ENCODE data around the gene SPATA24. TPM values are rescaled to one million over a fixed set of nuclear protein-coding genes. Genes with fewer than 3 reads are reported as not detected.

The SPATA24 gene
- total and polyA plus RNA-seq, 2 of the 13 experiments (the other 11 are each of a cell fraction or from before 2014, with no cell fraction given) = 6.0 to 11.1 TPM

GRCh38 chr5:139392678-139393496 lies 11.0 kb downstream of the SPATA24 start:
- ATAC-seq = no peak
- Histone ChIP-seq H2AFZ (ENCODE audit: low read length) (no peak overlapping the region), H3K4me2 (ENCODE audit: low read depth, low read length) (no peak overlapping the region), H3K79me2 (ENCODE audit: insufficient read depth, low read length) (no peaks in the 10 kb centered on the region), H3K9me3 (ENCODE audit: low read length) (no peaks in the 10 kb centered on the region), H3K9ac (ENCODE audit: insufficient read depth, low read depth, low read length) (no peak overlapping the region), H3K36me3 (replicated peaks in 1 of 2; ENCODE audit: control insufficient read depth in 1 of 2, insufficient read depth in 2 of 2, low read length in 2 of 2) (no peaks in the 10 kb centered on the region), H3K4me3 (replicated peaks in 1 of 3; ENCODE audit: insufficient read depth in 1 of 3, low read depth in 2 of 3, low read length in 3 of 3) (no peak overlapping the region), H3K4me1 (ENCODE audit: insufficient read depth, low read length) (peaks cover 43% of the 10 kb centered on the region), H3K27ac (ENCODE audit: extremely low read length, insufficient read depth, low read length) (no peak overlapping the region), H4K20me1 (ENCODE audit: insufficient read depth, low read length) (no peaks in the 10 kb centered on the region), H3K27me3 (ENCODE audit: control insufficient read depth in 1 of 2, insufficient read depth in 2 of 2, low read length in 2 of 2) (no peaks in the 10 kb centered on the region)
- BruUV-seq (replicated peaks) = no TSS peak
- FAIRE-seq = no peak
- in situ Hi-C loops (cut with HindIII; ENCODE audit: extremely low pct_ligation_motif_present, low pct_unique_long_range_greater_than_20kb) = no loop called here
- ChIA-PET CTCF (ENCODE audit: low intra/inter-chr PET ratio, low total read pairs) (no interaction called here), POLR2A (interaction anchor here (1.4 kb wide), 1 partner anchor 11 kb away, joined by 3 read pairs; the partner anchor contains the start of gene SPATA24)
- intact Hi-C loops (cut with micrococcal nuclease; ENCODE audit: unreplicated experiment) = no loop called here
- no peak for TF ChIP-seq POLR2AphosphoS2 (IDR thresholded peaks at IDR 0.05; ENCODE audit: low read depth, low read length)
- no peak for TF ChIP-seq ZNF703 (CRISPR knock-in tag; IDR thresholded peaks at IDR 0.05; ENCODE audit: borderline replicate concordance)
- no peak for TF ChIP-seq KMT2A (CRISPR knock-in tag; IDR thresholded peaks at IDR 0.05)
- no peak for TF ChIP-seq ZNF510 (CRISPR knock-in tag; IDR thresholded peaks at IDR 0.05; ENCODE audit: low read depth)
- TF ChIP-seq PITX1 (CRISPR knock-in tag; IDR thresholded peaks at IDR 0.05) = no peak
- TF ChIP-seq NKX3-1 (CRISPR knock-in tag; IDR thresholded peaks at IDR 0.05) = no peak
- no peak for TF ChIP-seq ZNF143 (CRISPR knock-in tag; IDR thresholded peaks at IDR 0.05)
- TF ChIP-seq, protein P1, sequence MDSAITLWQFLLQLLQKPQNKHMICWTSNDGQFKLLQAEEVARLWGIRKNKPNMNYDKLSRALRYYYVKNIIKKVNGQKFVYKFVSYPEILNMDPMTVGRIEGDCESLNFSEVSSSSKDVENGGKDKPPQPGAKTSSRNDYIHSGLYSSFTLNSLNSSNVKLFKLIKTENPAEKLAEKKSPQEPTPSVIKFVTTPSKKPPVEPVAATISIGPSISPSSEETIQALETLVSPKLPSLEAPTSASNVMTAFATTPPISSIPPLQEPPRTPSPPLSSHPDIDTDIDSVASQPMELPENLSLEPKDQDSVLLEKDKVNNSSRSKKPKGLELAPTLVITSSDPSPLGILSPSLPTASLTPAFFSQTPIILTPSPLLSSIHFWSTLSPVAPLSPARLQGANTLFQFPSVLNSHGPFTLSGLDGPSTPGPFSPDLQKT (CRISPR knock-in tag; IDR thresholded peaks at IDR 0.05; ENCODE audit: borderline replicate concordance) = no peak
- TF ChIP-seq GPBP1L1 (CRISPR knock-in tag; IDR thresholded peaks at IDR 0.05) = no peak
- TF ChIP-seq, protein P2, sequence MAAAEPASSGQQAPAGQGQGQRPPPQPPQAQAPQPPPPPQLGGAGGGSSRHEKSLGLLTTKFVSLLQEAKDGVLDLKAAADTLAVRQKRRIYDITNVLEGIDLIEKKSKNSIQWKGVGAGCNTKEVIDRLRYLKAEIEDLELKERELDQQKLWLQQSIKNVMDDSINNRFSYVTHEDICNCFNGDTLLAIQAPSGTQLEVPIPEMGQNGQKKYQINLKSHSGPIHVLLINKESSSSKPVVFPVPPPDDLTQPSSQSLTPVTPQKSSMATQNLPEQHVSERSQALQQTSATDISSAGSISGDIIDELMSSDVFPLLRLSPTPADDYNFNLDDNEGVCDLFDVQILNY (CRISPR knock-in tag; conservative IDR thresholded peaks at IDR 0.05) = no peak
- no peak for TF ChIP-seq TEAD3 (CRISPR knock-in tag; optimal IDR thresholded peaks at IDR 0.05; ENCODE audit: borderline replicate concordance)
- TF ChIP-seq MED1 (CRISPR knock-in tag; IDR thresholded peaks at IDR 0.05) = no peak
- TF ChIP-seq CBFB (CRISPR knock-in tag; IDR thresholded peaks at IDR 0.05) = no peak
- TF ChIP-seq PREB (CRISPR knock-in tag; IDR thresholded peaks at IDR 0.05) = no peak
- no peak for TF ChIP-seq EED (CRISPR knock-in tag; IDR thresholded peaks at IDR 0.05)
- no peak for DNase-seq (ENCODE audit: low spot score)
- 95% methylated on average over 56 of the region's 77 CpGs for WGBS (ENCODE audit: low lambda C conversion rate)

Measured in HepG2 (cell line).